HepG2 (cell line): ENCODE data around the gene IRF3. TPM values are rescaled to one million over a fixed set of nuclear protein-coding genes. Genes with fewer than 3 reads are reported as not detected.
A peak's percentile ranks its signal among the peaks of the same experiment; 100 is the strongest.

ENCODE experiments used
- CCDC6 ChIP-seq: sonication (generic); formaldehyde crosslinking; IDR thresholded peaks from 2 replicates; pipeline ENCODE4 v1.8.1; 2022; ENCODE audit warnings: mild to moderate bottlenecking, missing genetic modification reagents, moderate library complexity
- MYC ChIP-seq: sonication (generic); formaldehyde crosslinking; IDR thresholded peaks from 2 replicates; pipeline ENCODE4 v1.9.0; 2021; ENCODE audit warnings: missing genetic modification reagents, borderline replicate concordance
- MYNN ChIP-seq: sonication (generic); formaldehyde crosslinking; IDR thresholded peaks from 2 replicates; pipeline ENCODE4 v1.4.0; 2020; ENCODE audit warnings: mild to moderate bottlenecking, low read depth, missing genetic modification reagents
- SNAPC4 ChIP-seq: sonication (generic); formaldehyde crosslinking; IDR thresholded peaks from 2 replicates; pipeline ENCODE4 v1.4.0; 2020; ENCODE audit warnings: mild to moderate bottlenecking, missing genetic modification reagents
- SRSF9 ChIP-seq: fragments of 200-400 bp; formaldehyde crosslinking; IDR thresholded peaks from 2 replicates; pipeline ENCODE4 v1.6.1; 2018; ENCODE audit warnings: borderline replicate concordance, mild to moderate bottlenecking, low read depth, low read length; ENCODE audit not compliant: insufficient read depth, poor library complexity, severe bottlenecking
- TEF ChIP-seq: sonication (generic); formaldehyde crosslinking; IDR thresholded peaks from 2 replicates; pipeline ENCODE4 v1.5.0; 2020; ENCODE audit warnings: missing genetic modification reagents
- XRCC5 ChIP-seq: fragments of 200-400 bp; formaldehyde crosslinking; optimal IDR thresholded peaks from 2 replicates; pipeline ENCODE3; 2017; ENCODE audit warnings: mild to moderate bottlenecking, low read length
- ZBTB33 ChIP-seq: sonication (generic); formaldehyde crosslinking; IDR thresholded peaks from 2 replicates; pipeline ENCODE4 v1.4.0; 2020; ENCODE audit warnings: missing genetic modification reagents
- ZNF644 ChIP-seq: IDR thresholded peaks from 2 replicates; pipeline ENCODE4 v1.6.1; 2016; ENCODE audit warnings: low read depth
- ZNF687 ChIP-seq: sonication (generic); formaldehyde crosslinking; IDR thresholded peaks from 2 replicates; pipeline ENCODE4 v1.5.1; 2020; ENCODE audit warnings: mild to moderate bottlenecking, missing genetic modification reagents, moderate library complexity
- ZNF780A ChIP-seq: sonication (generic); formaldehyde crosslinking; IDR thresholded peaks from 2 replicates; pipeline ENCODE4 v1.8.0; 2022; ENCODE audit warnings: mild to moderate bottlenecking, missing genetic modification reagents, moderate library complexity
- polyA plus RNA-seq, 8 experiments: library from polyadenylated mRNA; depleted of rRNA in 3 of 8; stranded (reverse) in 7 of 8; unstranded in 1 of 8; fragments of >200 nt; fragmentation: Illumina TruSeq in 4 of 8; extraction: Trizol in 4 of 8; gene quantifications; 2 replicates each; pipeline versions ENCODE4 v1.2.1 to v1.2.3, GENCODE V29; 2011 to 2016; ENCODE audit warnings: low read depth in 4 of 8, missing spikeins in 1 of 8, mixed read lengths in 1 of 8; ENCODE audit not compliant: insufficient read depth in 1 of 8
- total RNA-seq, 5 experiments: library from RNA; depleted of rRNA; stranded (reverse); fragments of >200 nt; fragmentation: Illumina TruSeq; extraction: Trizol; gene quantifications; 2 replicates each; pipeline ENCODE4 v1.2.3, GENCODE V29; 2016; ENCODE audit warnings: low read depth in 1 of 5

Gene IRF3
- total and polyA plus RNA-seq, 2 of the 13 experiments (the other 11 are each of a cell fraction or from before 2014, with no cell fraction given): 61.9 to 65.5 TPM

- TF ChIP-seq ZBTB33 (CRISPR knock-in tag) (peak; percentile 30; the same call in 1 of the 2 replicates), ZNF644 (no peak), SRSF9 (no peak), MYC (no peak), ZNF780A (CRISPR knock-in tag) (no peak), MYNN (CRISPR knock-in tag) (no peak), SNAPC4 (no peak), XRCC5 (peak; percentile 65), ZNF687 (peak; percentile 32; the same call in 1 of the 2 replicates), TEF (no peak), CCDC6 (no peak)
Measured at GRCh38 chr19:49684251-49684982, 18.8 kb upstream of the IRF3 start (continued).
